Neural progenitor cell (in vitro differentiated cells): ENCODE results near the gene COASY. TPM values are rescaled to one million over a fixed set of nuclear protein-coding genes. Genes with fewer than 3 reads are reported as not detected.
A peak's percentile ranks its signal among the peaks of the same experiment; 100 is the strongest.

Source experiments
- DNase-seq: peaks from one replicate; pipeline ENCODE4 v3.0.0-alpha.2; 2016; ENCODE audit warnings: low spot score
- H2AFZ ChIP-seq: fragments of 200-600 bp; sonication (generic); replicated peaks from 2 replicates; pipeline ENCODE4 v1.6.1; 2016; ENCODE audit warnings: antibody characterized with exemption
- H3F3A ChIP-seq: fragments of 200-600 bp; sonication (generic); 2 replicates; pipeline ENCODE4 v1.6.1; 2016; ENCODE audit warnings: antibody characterized with exemption, low read depth
- H3K27ac ChIP-seq: fragments of 200-600 bp; sonication (generic); 2 replicates; pipeline ENCODE4 v1.5.1; 2016; ENCODE audit warnings: mild to moderate bottlenecking
- H3K27me3 ChIP-seq: fragments of 200-600 bp; sonication (generic); 2 replicates; pipeline ENCODE4 v1.6.1; 2016; ENCODE audit warnings: mild to moderate bottlenecking, moderate library complexity
- H3K36me3 ChIP-seq: fragments of 200-600 bp; sonication (generic); 2 replicates; pipeline ENCODE4 v1.5.1; 2016
- H3K4me1 ChIP-seq: fragments of 200-600 bp; sonication (generic); 2 replicates; pipeline ENCODE4 v1.6.1; 2016; ENCODE audit warnings: mixed run types
- H3K4me2 ChIP-seq: fragments of 200-600 bp; sonication (generic); 2 replicates; pipeline ENCODE4 v1.6.1; 2016
- H3K4me3 ChIP-seq: fragments of 200-600 bp; sonication (generic); 2 replicates; pipeline ENCODE4 v1.5.1; 2016
- H3K79me2 ChIP-seq: fragments of 200-600 bp; sonication (generic); 2 replicates; pipeline ENCODE4 v1.6.1; 2016; ENCODE audit warnings: low read depth
- H3K9ac ChIP-seq: fragments of 200-600 bp; sonication (generic); 2 replicates; pipeline ENCODE4 v1.6.1; 2016
- H3K9me3 ChIP-seq: fragments of 200-600 bp; sonication (generic); 2 replicates; pipeline ENCODE4 v1.5.1; 2016; ENCODE audit warnings: low read depth
- H4K20me1 ChIP-seq: fragments of 200-600 bp; sonication (generic); 2 replicates; pipeline ENCODE4 v1.6.1; 2016; ENCODE audit warnings: low read depth
- H3K27ac Mint-ChIP-seq: 3 replicates; pipeline ENCODE4 v1.8.0; 2021; ENCODE audit warnings: mixed read lengths
- H3K27me3 Mint-ChIP-seq: 2 replicates; pipeline ENCODE4 v1.8.0; 2022; ENCODE audit warnings: low read depth, mild to moderate bottlenecking, inconsistent platforms, moderate library complexity, mixed read lengths; ENCODE audit not compliant: insufficient read depth
- H3K36me3 Mint-ChIP-seq: 3 replicates; pipeline ENCODE4 v1.8.0; 2021; ENCODE audit warnings: mixed read lengths
- H3K4me1 Mint-ChIP-seq: 3 replicates; pipeline ENCODE4 v1.8.0; 2021; ENCODE audit warnings: mixed read lengths
- H3K4me3 Mint-ChIP-seq: 3 replicates; pipeline ENCODE4 v1.8.0; 2021; ENCODE audit warnings: mild to moderate bottlenecking, moderate library complexity, mixed read lengths
- H3K9me3 Mint-ChIP-seq: 3 replicates; pipeline ENCODE4 v1.8.0; 2020; ENCODE audit warnings: mixed read lengths
- CTCF ChIP-seq: fragments of 200-600 bp; sonication (generic); IDR thresholded peaks from 2 replicates; pipeline ENCODE4 v1.5.1; 2017; ENCODE audit warnings: antibody characterized with exemption, mild to moderate bottlenecking
- EZH2 ChIP-seq: fragments of 200-600 bp; sonication (generic); IDR thresholded peaks from 2 replicates; pipeline ENCODE4 v1.6.1; 2017; ENCODE audit warnings: antibody characterized with exemption, mild to moderate bottlenecking, moderate library complexity
- EZH2phosphoT487 ChIP-seq: fragments of 200-600 bp; sonication (generic); IDR thresholded peaks from 2 replicates; pipeline ENCODE4 v1.6.1; 2017; ENCODE audit warnings: antibody characterized with exemption
- total RNA-seq: library from RNA; depleted of rRNA; stranded (reverse); fragments of >200 nt; gene quantifications from 2 replicates; pipeline ENCODE4 v1.2.3, GENCODE V29; 2015; ENCODE audit warnings: low replicate concordance

The COASY gene
- total RNA-seq, 1 donor from 2014 or later: 6.1 TPM

- Mint-ChIP-seq H3K36me3 (peaks cover 24% of the 10 kb centered on the region), H3K27ac (no peak overlapping the region), H3K4me3 (no peak overlapping the region), H3K9me3 (no peaks in the 10 kb centered on the region), H3K4me1 (peaks cover 28% of the 10 kb centered on the region), H3K27me3 (peaks cover 6% of the 10 kb centered on the region)
- DNase-seq: no peak
- peaks cover 14% of the 10 kb centered on the region for H3K4me1 ChIP-seq
- TF ChIP-seq EZH2 (no peak), CTCF (no peak), EZH2phosphoT487 (no peak)
- peaks cover 5% of the 10 kb centered on the region for H4K20me1 ChIP-seq
- H3K36me3 ChIP-seq: peaks cover 4% of the 10 kb centered on the region
- peaks cover 66% of the 10 kb centered on the region for H3F3A ChIP-seq
- no peaks in the 10 kb centered on the region for H3K9me3 ChIP-seq
- no peak overlapping the region for H3K4me3 ChIP-seq
- H2AFZ ChIP-seq: no peak overlapping the region
- H3K4me2 ChIP-seq: no peak overlapping the region
- H3K27me3 ChIP-seq: no peaks in the 10 kb centered on the region
- H3K9ac ChIP-seq: no peak overlapping the region
- H3K27ac ChIP-seq: no peak overlapping the region
- peaks cover 25% of the 10 kb centered on the region for H3K79me2 ChIP-seq
These were observed 12.5 kb downstream of the COASY start for GRCh38 chr17:42574463-42574862.

DNA sequence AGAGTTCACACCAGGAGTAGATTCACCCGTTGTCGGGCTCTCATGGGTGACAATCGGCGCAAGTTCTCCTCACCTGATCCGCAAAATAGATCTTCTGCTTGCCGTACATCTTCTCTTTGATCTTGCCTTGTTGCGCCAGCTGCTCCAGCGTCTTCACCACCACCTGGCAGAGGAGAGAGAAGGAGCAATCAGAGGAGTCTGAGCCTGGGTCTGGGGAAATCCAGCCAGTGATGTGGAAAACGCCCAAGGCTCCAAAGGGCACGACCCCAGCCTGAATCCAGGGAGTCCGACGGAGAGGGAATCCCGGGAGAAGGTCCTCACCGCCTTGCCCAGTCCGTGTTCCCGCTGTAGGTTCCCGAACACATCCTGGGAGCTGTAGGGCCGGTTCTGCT is 15.2 kb downstream of the COASY start:
- Mint-ChIP-seq H3K27ac (peak overlapping the region; percentile 87), H3K9me3 (no peaks in the 10 kb centered on the region), H3K4me1 (peaks cover 28% of the 10 kb centered on the region), H3K36me3 (peaks cover 23% of the 10 kb centered on the region), H3K27me3 (peaks cover 6% of the 10 kb centered on the region), H3K4me3 (peak overlapping the region; percentile 100)
- H3K27ac ChIP-seq: no peak overlapping the region
- H4K20me1 ChIP-seq: peaks cover 11% of the 10 kb centered on the region
- DNase-seq: no peak
- H3K9ac ChIP-seq: peak overlapping the region; percentile 86
- H3K27me3 ChIP-seq: no peaks in the 10 kb centered on the region
- peak overlapping the region; percentile 67 for H3K4me3 ChIP-seq
- peak overlapping the region; percentile 47 for H2AFZ ChIP-seq
- TF ChIP-seq EZH2phosphoT487: no peak
- TF ChIP-seq EZH2: no peak
- TF ChIP-seq CTCF: no peak
- peaks cover 4% of the 10 kb centered on the region for H3K36me3 ChIP-seq
- H3K4me2 ChIP-seq: peak overlapping the region; percentile 79
- peaks cover 14% of the 10 kb centered on the region for H3K4me1 ChIP-seq
- H3K79me2 ChIP-seq: peaks cover 25% of the 10 kb centered on the region
- no peaks in the 10 kb centered on the region for H3K9me3 ChIP-seq
- peaks cover 54% of the 10 kb centered on the region for H3F3A ChIP-seq

- H3K9me3 Mint-ChIP-seq: no peaks in the 10 kb centered on the region
- Histone ChIP-seq H3K79me2 (peaks cover 25% of the 10 kb centered on the region), H3K4me3 (peak within 1 kb of the TSS; percentile 67), H4K20me1 (peaks cover 11% of the 10 kb centered on the region), H2AFZ (peak within 1 kb of the TSS; percentile 47), H3K27me3 (no peaks in the 10 kb centered on the region), H3K36me3 (peaks cover 2% of the 10 kb centered on the region), H3K4me1 (peaks cover 14% of the 10 kb centered on the region), H3K27ac (no peak within 1 kb of the TSS), H3F3A (peaks cover 48% of the 10 kb centered on the region), H3K9ac (peak within 1 kb of the TSS; percentile 86), H3K4me2 (peak within 1 kb of the TSS; percentile 79), H3K9me3 (no peaks in the 10 kb centered on the region)
- peak; percentile 97 for DNase-seq
- H3K27ac Mint-ChIP-seq: peak within 1 kb of the TSS; percentile 99
- peaks cover 6% of the 10 kb centered on the region for H3K27me3 Mint-ChIP-seq
- H3K4me3 Mint-ChIP-seq: peak within 1 kb of the TSS; percentile 100
- H3K36me3 Mint-ChIP-seq: peaks cover 21% of the 10 kb centered on the region
- TF ChIP-seq EZH2phosphoT487 (no peak), CTCF (peak; percentile 57)
- peaks cover 28% of the 10 kb centered on the region for H3K4me1 Mint-ChIP-seq
These were observed 15.8 kb downstream of the COASY start, which contains the start of gene PSMC3IP for GRCh38 chr17:42577532-42578281. Gene PSMC3IP (minus strand): TSS chr17:42577729. CDS start chr17:42577686, 43 bp downstream.
